ENCODE data around the gene ARMC5. TPM values are rescaled to one million over a fixed set of nuclear protein-coding genes. Genes with fewer than 3 reads are reported as not detected.

The ARMC5 gene
- total and polyA plus RNA-seq, 10 of the 15 experiments (the other 5 are each of a cell fraction or from before 2014, with no cell fraction given): 0.06 to 13.2 (median 5.6) TPM

DNA sequence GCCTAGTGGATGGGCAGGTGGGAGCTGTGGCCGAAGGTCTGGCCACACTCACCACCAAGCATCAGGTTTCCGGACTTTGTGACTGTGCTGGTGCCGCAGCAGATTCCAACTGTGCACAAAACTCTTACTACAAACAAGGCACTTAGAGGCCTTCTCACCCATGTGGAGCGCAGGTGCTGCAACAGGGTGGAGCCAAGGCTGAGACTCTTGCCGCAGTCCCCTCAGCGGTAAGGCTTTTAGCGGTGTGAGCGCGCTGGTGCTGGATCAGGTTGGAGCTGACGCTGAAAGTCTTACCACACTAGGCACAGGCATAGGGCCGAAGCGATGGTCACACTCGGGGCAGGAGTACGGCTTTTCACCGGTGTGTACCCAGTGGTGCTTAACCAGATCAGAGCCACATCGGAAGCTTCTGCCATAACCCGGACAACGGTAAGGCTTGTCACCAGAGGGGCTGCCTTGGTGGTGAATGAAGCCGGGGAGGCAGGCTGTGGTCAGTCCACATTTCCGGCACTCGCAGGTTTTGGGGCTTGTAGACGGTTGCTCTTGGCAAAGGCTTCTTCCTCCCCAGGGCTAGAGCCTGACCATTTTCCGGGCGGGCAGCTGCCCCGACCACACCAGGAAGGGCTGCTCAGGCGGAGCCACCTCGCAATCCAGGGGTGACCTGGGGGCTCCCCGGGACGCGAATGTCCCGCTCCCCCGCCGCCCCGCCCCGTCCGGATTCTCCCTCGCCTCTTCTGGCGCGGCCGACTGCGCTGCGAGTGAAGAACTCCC is 1.0 kb upstream of the ARMC5 start (continued):
- TF ChIP-seq MXI1 (IDR thresholded peaks at IDR 0.05; ENCODE audit: low read depth, low read length) (peak; percentile 72), POLR2A (IDR thresholded peaks at IDR 0.05; ENCODE audit: low read depth, low read length) (peak; percentile 85), HDAC6 (IDR thresholded peaks at IDR 0.05; ENCODE audit: unreplicated experiment) (no peak), ETV6 (conservative IDR thresholded peaks at IDR 0.05 in 1 of 2, IDR thresholded peaks at IDR 0.05 in 1 of 2; ENCODE audit: borderline replicate concordance in 1 of 2, low read depth in 1 of 2) (0 out of 4 replicates have a peak, but pooled peaks of 1 of the 2 experiments have one; percentile 13), ATF7 (IDR thresholded peaks at IDR 0.05; ENCODE audit: low read depth) (no peak; the same call in 1 of the 2 replicates), TAF1 (IDR thresholded peaks at IDR 0.05; ENCODE audit: borderline replicate concordance, low read depth, low read length) (0 out of 2 replicates have a peak, but pooled peaks have one; percentile 48), FOXK2 (IDR thresholded peaks at IDR 0.05) (peak; percentile 79), YY1 (IDR thresholded peaks at IDR 0.05; ENCODE audit: low read depth, low read length) (no peak), BHLHE40 (IDR thresholded peaks at IDR 0.05; ENCODE audit: borderline replicate concordance in 1 of 2, low read depth in 2 of 2, low read length in 1 of 2) (peak in 1 of 2 experiments; percentile 49; a peak in 2 of 4 replicates), POLR2AphosphoS5 (IDR thresholded peaks at IDR 0.05; ENCODE audit: low read length) (peak; percentile 79), RUNX3 (IDR thresholded peaks at IDR 0.05; ENCODE audit: low read length) (peak; percentile 68), MTA2 (IDR thresholded peaks at IDR 0.05; ENCODE audit: low read depth) (no peak), CBFB (IDR thresholded peaks at IDR 0.05; ENCODE audit: low read depth) (0 out of 2 replicates have a peak, but pooled peaks have one; percentile 35), KLF5 (IDR thresholded peaks at IDR 0.05; ENCODE audit: partially characterized antibody) (no peak)
- TF ChIP-seq, protein P1, sequence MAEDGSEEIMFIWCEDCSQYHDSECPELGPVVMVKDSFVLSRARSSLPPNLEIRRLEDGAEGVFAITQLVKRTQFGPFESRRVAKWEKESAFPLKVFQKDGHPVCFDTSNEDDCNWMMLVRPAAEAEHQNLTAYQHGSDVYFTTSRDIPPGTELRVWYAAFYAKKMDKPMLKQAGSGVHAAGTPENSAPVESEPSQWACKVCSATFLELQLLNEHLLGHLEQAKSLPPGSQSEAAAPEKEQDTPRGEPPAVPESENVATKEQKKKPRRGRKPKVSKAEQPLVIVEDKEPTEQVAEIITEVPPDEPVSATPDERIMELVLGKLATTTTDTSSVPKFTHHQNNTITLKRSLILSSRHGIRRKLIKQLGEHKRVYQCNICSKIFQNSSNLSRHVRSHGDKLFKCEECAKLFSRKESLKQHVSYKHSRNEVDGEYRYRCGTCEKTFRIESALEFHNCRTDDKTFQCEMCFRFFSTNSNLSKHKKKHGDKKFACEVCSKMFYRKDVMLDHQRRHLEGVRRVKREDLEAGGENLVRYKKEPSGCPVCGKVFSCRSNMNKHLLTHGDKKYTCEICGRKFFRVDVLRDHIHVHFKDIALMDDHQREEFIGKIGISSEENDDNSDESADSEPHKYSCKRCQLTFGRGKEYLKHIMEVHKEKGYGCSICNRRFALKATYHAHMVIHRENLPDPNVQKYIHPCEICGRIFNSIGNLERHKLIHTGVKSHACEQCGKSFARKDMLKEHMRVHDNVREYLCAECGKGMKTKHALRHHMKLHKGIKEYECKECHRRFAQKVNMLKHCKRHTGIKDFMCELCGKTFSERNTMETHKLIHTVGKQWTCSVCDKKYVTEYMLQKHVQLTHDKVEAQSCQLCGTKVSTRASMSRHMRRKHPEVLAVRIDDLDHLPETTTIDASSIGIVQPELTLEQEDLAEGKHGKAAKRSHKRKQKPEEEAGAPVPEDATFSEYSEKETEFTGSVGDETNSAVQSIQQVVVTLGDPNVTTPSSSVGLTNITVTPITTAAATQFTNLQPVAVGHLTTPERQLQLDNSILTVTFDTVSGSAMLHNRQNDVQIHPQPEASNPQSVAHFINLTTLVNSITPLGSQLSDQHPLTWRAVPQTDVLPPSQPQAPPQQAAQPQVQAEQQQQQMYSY (CRISPR knock-in tag; IDR thresholded peaks at IDR 0.05): no peak
- TF ChIP-seq, protein P2, sequence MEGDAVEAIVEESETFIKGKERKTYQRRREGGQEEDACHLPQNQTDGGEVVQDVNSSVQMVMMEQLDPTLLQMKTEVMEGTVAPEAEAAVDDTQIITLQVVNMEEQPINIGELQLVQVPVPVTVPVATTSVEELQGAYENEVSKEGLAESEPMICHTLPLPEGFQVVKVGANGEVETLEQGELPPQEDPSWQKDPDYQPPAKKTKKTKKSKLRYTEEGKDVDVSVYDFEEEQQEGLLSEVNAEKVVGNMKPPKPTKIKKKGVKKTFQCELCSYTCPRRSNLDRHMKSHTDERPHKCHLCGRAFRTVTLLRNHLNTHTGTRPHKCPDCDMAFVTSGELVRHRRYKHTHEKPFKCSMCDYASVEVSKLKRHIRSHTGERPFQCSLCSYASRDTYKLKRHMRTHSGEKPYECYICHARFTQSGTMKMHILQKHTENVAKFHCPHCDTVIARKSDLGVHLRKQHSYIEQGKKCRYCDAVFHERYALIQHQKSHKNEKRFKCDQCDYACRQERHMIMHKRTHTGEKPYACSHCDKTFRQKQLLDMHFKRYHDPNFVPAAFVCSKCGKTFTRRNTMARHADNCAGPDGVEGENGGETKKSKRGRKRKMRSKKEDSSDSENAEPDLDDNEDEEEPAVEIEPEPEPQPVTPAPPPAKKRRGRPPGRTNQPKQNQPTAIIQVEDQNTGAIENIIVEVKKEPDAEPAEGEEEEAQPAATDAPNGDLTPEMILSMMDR (IDR thresholded peaks at IDR 0.05 in 2 of 3, conservative IDR thresholded peaks at IDR 0.05 in 1 of 3; ENCODE audit: control insufficient read depth in 2 of 3, extremely low read depth in 1 of 3, insufficient read depth in 1 of 3, low read depth in 3 of 3, low read length in 3 of 3): peak; percentile 23 to 40 (median 30); a peak in 3 of 6 replicates

Measured in GM12878 (cell line).